Superior temporal gyrus (tissue), 1 donor: ENCODE data around the gene MTFR1L.

Experiments used
- DNase-seq: peaks from one replicate; pipeline ENCODE4 v3.0.0-alpha.2; 2016; ENCODE audit errors: extremely low spot score

MTFR1L gene

DNA sequence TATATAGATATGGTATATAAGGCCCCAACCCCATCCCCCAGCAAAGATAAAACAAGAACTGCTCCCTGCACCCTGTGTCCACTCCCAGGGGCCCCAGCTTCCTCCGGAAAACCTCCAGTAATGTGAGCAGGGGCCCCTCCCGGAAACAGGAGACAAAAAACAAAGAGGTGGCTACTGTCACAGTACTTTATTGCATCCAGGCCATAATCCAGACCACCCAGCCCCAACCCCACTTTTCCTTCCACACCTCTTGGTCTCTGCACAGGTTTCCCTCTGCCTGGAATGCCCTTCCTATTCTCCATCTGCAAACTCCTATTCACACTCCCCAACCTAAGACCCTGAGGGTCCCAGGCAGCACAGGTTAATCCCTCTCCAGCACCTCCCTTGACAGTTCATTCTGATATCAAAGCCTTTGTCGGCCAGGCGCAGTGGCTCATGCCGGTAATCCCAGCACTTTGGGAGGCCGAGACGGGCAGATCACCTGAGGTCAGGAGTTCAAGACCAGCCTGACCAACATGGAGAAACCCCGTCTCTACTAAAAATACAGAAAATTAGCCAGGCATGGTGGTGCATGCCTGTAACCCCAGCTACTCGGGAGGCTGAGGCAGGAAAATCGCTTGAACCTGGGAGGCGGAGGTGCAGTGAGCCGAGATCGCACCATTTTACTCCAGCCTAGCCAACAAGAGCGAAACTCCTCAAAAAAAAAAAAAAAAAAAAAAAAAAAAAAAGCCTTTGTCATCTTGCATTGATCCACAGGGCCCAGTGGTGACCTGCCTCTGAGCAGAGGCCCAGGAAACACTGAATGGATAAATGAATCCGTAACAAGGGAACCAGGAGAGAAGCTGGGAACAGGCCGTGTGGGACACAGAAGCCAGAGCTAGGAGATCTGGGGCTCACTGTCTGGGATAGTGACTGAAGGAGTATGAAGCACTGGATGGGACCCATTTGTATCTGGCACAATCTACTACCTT is 41.8 kb downstream of the MTFR1L start:
- DNase-seq = no peak

DNA sequence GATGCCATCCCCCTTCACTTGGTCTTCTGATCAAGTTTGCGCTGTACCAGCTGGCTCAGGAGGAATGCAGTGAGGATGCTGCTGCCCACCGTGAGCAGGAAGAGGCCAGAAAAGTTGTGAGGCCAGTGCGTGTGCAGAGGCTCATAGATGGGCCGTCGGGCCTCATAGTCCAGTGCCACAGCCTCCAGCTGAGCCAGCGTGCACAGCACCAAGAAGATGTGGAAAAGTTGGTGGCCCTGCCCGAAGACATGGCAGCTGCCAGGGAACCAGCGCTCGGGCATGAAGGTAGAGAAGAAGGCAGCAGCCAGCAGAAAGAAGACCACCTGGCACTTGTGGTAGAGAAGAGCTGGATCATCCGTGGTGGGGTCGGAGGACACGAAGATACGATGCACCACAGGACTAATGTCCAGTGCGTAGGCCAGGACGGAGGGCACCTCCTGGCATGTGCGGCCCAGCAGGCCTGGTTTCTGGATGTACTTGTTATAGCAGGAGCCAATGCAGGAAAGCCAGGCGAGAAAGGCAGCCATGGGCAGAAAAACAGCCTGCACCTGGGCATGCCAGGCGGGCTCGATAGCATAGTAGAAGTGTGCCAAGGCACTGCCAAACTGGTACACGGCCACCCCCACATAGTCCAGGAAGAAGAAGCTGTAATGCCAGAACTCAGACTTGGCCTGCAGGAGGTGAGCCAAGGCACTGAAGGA is 43.2 kb downstream of the MTFR1L start:
- DNase-seq = no peak

DNA sequence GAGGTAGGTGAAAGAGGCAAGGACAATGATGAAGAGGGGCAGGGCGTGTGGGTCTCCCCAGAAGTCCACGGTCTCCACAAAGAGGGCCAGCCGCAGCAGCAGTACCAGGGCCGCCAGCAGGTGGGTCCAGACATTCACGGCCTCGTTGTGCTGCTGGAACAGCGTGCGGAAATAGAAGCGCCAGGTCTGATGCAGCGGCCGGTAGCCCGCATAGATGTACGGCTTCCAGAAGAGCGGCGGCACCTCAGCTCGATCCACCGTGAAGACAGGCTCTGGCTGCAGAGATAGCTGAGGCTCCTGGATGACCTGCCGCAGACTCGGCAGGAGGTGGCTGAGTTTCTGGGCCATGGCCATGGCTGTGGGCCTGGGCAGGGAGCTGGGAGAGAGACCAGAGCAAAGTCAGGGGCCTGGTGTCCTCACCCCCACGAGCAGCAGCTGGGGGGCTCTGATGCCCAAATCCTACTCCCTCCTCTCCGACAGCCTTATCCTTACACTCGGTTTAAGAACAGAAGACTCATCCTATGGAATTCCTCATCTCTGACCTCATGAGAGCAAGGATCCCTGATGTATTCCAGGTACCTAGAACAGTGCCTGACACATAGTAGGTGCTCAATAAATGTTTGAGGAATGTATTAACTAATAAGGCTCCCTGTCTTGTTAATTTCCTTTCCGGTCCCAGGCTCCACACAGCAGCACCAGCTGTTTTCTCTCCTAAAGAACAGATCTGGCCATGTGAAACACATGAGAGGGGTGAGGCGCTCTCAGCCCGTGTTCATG is 43.9 kb downstream of the MTFR1L start:
- no peak for DNase-seq

DNA sequence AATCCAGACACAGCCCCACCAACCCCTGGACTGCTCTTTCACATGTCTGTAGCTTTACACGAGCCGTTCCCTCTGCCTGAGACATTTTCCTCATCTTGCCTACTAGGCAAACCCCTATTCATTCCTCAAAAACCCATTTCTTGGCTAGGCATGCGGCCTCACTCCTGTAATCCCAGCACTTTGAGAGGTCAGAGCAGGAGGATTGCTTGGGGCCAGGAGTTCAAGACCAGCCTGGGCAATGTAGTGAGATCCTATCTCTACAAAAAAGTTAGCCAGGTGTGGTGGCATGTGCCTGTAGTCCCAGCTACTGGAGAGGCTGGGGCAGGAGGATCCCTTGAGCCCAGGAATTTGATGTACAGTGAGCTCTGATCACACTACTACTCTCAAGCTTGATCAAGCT is 44.7 kb downstream of the MTFR1L start:
- no peak for DNase-seq

DNA sequence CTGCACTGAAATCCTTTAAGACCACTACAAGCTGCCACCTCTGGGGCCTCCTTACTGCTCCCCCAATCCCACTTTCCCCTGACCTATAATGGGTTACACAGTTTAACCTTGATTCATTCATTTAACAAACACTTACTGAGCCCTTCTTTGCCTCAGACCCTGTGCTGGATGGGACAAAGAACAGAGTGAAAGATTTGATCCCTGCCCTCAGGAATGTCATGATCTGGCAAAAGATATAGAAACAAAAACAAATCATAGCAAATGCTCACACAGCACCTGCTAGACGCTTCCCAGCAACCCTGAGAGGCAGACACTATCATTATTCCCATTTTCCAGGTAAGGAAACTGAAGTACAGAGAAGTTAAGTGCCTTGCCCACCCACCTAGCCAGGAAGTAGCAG is 46.5 kb downstream of the MTFR1L start:
- no peak for DNase-seq

DNA sequence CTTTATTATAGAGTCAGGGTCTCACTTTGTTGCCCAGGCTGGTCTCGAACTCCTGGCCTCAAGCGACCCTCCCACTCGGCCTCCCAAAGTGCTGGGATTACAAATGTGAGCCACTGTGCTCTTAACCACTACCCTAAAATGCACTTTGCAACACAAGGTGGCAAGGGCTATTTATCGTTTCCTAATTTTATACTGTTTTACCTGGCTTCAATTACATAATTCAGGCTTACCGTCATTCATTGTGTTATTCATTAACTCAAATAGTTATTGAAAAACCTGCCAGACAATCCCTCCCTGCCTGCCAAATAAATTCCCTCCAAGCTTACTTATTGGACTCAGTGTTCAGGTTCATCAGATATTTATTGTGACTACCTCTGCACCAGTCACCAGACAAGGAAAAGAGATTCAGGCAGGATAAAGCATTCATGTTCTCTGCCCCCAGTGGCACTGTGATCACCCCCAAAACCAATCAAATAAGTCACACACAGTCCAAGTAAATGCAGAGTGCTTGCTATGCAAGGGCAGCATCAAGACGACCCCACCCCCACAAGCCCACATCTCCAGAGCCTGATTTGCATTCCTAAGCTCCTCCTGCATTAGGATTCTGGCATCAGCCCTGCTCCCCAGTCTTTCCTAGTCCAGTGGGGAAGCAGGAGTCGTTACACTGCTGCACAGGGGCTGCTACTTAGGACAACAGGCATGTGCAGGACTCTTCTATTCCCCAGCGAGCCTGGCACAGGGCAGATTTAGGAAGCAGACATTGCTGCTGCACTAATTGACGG is 47.6 kb downstream of the MTFR1L start:
- DNase-seq = no peak

DNA sequence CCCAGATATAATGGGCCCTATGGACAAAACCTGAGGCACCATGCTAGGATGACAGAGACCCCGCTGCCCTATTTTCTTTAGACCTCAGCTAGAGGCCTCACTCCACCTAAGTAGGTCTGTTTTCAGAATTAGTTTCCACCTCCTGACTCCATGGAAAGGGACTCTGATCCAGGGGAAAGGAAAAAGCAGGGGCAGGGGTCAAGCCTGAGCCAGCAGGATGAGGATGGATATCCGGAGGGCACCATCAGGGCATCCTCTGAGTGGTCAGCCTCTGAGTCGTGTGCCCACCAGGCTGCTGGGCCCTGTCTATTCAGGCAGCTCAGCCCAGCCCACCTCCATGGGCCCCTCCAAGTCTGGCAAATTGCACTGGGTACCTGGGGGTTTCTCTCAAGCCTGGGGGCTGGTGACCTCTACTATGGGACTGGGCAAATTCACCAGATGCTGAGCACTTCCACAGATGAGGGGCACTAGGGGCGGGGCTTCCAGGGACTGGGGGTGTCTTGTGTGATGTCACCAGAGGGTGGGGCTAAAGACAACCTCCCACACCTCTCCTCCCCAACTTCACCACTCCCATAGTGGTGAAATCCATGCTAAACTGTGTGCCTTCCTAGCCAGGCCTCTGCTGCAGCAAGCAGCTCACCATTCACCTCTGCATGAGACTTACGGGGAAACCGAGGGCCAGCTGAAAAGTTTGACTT is 50.3 kb downstream of the MTFR1L start:
- no peak for DNase-seq

DNA sequence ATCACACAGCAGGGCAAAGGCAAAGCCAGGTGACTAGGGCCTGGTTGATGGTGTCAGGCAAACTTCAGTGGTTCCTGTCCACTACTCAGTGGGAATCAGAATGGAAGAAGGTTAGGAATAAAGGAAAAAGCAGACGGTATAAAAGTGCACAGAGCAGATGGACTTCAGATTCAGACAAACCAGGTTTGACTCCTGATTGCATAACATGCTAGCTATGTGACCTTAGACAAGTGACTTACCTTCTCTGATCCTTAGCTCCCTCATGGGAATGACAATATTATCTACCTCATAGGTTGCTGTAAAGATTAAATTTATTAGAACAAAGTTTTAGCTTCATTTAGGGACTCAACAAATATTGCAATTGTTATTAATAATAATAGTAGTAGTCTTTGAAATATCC is 50.9 kb downstream of the MTFR1L start:
- no peak for DNase-seq

DNA sequence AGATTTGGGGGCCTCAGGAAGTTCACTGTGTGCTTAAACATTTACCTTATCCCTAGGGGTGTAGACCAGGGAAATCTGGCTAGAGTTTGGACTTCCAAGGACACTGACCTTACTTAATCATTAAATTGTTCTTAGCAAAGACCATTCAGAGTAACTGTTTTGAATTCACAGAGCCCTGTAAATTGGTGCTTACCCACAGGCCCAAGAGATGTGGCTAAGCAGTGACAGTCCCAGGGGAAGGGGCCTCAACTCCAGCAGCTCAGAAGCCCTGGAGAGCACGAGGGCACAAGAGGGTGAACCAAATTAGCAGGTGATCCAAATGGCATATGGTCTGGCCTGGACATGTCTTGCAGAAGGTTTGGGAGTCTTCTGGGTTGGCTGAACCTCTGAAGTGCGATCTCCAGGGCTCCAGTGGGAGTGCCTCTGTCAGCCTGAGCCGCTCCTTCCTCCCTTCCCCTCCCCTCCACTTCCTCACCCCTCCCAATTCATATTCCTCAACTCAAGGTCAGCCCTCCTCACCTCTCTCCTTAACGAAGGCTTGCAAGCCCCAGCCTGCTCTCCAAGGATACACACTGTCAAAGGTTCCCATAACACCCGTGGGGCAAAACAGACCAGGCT is 51.4 kb downstream of the MTFR1L start:
- DNase-seq = no peak

DNA sequence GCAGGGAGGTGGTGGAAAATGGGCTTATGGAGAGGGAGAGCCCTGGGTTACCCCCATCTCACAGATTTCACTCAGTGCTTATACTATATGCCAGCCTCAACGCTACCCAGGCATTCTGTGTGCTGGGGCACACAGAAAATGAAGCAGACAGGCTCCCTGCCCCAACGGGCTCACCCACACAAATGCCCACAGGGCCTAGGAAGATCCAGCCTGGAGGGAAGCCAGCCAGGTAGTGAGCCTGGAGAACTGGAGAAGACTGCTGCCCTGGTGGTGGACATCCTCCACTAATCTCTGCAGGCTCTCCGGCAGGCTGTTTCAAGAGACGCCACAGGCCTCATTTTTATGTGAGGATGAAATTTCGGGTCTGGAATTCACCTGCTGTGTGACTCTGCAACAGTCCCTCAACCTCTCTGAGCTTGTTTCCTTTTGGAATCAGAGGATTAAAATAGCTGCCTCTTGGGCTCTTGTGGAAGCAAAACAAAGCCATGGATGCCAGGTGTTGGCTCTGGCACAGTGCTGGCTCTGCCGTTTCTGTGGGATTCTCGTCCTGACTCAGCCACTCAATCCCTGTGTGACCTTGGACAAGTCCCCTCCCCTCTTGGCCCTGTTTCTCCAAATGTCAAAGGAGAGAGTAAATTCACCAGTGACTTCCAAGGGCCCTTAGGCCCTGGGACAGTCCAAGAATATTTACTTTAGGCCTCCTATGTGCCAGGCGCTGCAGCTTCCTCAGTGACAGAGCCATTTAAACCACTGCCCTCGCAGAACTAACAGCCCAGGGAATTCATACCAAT is 52.1 kb downstream of the MTFR1L start:
- no peak for DNase-seq

DNA sequence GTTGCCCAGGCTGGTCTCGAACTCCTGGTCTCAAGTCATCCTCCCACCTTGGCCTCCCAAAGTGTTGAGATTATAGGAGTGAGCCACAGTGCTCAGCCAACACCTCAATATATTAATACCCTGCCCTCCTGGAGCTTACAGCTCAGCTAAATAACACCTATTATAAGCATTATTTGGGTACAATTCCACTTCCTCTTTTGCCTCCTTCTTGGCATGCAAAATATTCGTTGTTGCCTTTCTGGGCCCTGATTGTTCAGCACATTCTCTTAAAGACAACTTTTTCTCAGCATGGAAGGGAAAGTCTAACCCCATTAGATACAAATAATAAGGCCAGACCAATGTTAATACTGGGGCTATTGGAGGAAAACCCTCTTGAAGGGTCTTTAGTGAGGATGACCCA is 53.0 kb downstream of the MTFR1L start:
- no peak for DNase-seq

DNA sequence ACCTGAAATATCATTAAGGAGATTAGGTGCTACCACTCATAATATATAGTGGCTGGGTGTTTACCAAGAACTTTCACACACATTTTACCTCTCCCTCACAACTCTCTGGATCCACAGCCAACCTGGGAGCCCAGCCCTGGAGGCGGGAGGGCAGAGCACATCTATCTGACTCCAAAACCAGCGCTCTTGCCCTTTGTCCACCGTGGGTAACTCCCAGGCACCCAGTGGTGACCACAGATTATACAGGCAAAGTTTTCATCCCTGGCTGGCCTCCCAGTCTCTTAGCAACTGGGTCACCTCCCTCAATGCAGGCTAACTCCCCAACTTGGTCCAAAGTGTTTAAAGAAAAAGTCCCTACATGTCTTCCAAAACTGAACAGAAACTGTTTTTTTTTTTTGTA is 53.4 kb downstream of the MTFR1L start:
- no peak for DNase-seq

DNA sequence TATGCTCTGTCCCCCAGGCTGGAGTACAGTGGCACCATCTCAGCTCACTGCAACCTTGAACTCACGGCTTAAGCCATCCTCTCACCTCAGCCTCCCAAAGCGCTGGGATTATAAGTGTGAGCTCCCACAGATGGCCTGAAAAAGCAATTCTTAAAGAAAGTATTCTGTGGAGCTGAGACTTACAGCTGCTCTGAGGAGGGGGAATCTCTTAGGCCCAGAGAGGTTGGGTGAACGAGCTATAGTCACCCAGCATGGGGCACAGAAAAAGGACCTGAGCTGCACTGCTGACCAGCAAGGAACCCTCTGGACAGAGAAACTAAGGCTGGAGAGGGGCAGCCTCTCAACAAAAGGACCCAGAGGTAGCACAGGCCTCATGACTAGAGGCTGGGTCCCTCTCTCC is 54.5 kb downstream of the MTFR1L start:
- no peak for DNase-seq

DNA sequence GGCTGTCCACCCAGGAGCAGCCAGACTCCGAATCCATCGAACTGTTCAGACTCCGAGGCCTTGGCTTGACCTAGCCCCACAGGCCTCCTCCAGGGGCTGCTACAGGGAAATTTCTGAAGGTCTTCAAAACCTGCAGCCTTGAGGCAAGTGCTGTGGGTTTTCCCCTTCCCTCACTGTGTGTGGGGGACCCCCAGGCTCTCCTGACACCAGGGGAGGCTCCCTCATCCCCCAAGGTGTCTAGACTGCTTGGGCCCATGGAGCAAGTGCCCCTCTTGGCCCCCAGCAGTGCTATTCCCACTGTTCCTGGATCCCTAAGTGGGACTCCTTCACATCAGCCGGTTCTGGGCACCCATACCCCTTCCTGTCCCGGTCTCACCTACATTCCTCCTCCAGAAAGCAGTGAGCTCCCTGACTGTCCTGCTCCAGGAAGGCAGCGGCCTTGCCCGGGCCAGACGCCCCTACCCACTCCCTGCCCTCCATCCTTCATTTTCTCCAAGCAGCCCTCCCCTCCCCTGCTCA is 54.9 kb downstream of the MTFR1L start:
- no peak for DNase-seq

DNA sequence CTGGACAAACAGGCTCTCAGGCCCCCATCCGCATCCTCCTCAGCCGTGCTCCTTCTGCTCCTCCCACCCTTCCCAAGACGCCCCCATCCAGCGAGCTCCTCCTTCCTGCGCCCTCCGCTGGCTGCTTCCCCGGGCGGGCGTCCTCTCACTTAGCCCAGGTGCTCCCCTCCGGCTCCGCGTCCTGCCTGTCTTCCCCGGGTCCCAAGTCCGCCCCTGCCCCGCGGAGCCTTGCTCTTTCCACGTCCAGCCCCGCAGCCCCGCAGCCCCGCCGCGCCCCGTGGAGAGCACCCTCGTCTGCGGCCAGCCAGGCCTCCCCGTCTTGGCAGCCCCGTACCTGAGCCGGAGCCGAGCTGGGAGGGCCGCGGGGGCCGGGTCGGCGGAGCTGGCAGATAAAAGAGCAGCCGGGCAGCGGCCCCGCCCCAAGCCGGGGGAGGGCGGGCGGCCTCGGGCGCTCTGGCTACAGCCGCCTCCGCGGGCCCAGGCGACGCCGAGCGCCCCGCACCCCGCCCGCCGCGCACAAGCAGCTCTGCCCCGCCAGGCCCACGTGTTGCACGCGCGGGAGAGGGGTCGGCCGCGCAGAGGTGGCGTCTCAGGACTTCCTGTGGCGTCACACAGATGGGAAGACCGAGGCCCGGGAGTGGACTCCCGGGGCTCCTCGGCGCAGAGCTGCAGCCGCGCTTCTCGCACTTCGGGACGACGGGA is 55.6 kb downstream of the MTFR1L start, which contains the start of gene PAQR7:
Gene PAQR7, minus strand, starts transcription at position 555 of the 702 bp plus-strand sequence. CDS start 11,869 bp downstream, outside the sequence.
- peak; percentile 70 for DNase-seq

DNA sequence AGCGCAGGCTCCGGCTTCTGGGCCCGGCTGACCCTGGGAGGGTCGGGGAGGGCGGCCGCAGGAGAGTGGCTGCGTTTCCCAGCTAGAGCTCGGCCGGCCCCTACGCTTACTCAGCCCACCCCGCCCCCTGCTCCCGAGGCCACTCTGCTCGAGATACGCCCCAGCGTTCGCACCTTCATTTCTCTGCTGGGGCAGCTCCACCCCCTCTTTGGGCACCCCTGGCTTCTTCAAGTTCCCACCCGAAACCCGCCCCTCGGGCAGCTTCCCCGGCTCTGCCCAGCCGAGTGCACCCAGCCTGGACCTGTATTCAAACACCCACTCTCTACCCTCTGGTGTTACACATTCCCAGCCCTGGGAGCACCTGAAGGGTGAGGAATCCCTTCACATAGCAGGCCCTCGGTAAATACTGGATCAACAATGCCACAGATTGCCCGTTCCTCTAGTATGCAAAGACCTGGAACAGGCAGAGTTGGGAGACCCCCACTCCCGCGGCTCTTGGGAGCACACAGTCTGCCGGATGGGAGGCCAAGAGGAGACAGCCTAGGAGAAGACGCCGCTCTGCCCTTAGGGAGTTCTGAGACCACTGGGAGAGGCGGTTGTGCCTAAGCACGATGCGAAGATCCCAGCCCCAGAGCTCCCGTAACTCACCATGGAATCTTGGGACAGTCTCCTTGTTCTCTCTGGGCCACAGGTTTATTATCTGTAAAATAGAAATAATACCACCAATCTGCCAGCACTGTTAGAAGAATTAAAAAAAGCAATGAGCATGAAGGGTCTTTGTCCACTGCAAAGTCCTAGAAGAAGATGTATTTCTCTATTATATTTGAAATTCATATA is 56.3 kb downstream of the MTFR1L start:
- DNase-seq = no peak

DNA sequence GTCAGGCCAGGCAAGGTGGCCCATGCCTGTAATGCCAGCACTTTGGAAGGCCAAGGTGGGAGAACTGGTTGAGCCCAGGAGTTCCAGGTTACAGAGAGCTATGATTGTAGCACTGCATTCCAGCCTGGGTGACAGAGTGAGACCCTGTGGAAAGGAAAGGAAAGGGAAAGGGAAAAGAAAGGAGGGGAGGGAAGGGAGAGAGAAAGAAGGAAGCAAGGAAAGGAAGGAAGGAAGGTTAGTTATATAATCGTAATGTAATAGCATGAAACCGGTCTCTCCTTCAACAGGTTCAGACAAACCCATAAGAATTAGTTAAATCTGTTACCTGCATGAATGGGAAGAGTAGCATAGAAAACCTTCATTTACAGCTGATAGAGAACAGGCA is 56.9 kb downstream of the MTFR1L start:
- no peak for DNase-seq

DNA sequence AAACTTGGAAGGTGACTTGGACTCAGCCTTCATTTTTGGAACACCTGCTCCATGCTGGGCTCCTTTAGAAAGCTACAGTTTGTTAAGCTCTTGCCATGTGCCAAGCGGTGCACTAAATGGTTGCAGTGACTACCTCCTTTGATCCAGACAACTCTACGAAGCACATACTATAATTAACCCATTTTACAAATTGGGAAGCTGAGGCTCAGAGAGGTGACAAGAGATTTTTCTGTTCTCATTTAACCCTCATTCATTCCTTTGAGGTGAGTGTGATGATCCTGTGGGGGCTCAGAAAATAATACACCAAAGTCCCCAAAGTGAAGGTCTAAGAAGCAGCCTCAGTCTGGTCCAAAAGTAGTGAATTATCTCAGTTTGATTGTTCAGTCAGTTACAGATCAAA is 57.4 kb downstream of the MTFR1L start:
- no peak for DNase-seq
